ENCODE results near the gene TMCC1. TPM values are rescaled to one million over a fixed set of nuclear protein-coding genes. Genes with fewer than 3 reads are reported as not detected.

Gene TMCC1
- total RNA-seq, 4 donors from 2014 or later: 24.3 to 41.7 (median 31.1) TPM

DNA sequence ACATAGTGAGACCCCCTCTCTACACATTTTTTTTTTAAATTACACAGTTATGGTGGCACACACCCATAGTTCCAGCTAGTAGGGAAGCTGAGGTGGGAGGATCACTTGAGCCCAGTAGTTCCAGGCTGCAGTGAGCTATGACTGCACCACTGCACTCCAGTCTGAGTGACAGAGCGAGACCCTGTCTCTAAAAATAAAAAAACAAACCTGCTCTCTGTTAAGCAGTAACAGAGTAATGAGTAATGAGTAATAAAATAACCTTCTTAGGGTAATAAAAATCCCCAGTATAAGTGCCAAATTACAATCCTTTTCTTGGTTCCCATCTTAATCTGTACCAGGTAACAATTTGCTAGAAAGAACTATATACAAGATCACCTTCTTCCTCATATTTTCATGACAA is 221.1 kb downstream of the TMCC1 start:
- intact Hi-C loops (cut with DNase I): no loop called here
- Histone ChIP-seq H3K9me3 (no peaks in the 10 kb centered on the region), H3K36me3 (no peaks in the 10 kb centered on the region), H3K27me3 (no peaks in the 10 kb centered on the region), H3K4me1 (no peaks in the 10 kb centered on the region), H3K27ac (no peak overlapping the region), H3K4me3 (replicated peaks in 1 of 3) (no peak overlapping the region)
- no peak for DNase-seq
- 100% methylated on average over 1 of the region's 1 CpG for WGBS, 2 donors
- TF ChIP-seq, protein P1, sequence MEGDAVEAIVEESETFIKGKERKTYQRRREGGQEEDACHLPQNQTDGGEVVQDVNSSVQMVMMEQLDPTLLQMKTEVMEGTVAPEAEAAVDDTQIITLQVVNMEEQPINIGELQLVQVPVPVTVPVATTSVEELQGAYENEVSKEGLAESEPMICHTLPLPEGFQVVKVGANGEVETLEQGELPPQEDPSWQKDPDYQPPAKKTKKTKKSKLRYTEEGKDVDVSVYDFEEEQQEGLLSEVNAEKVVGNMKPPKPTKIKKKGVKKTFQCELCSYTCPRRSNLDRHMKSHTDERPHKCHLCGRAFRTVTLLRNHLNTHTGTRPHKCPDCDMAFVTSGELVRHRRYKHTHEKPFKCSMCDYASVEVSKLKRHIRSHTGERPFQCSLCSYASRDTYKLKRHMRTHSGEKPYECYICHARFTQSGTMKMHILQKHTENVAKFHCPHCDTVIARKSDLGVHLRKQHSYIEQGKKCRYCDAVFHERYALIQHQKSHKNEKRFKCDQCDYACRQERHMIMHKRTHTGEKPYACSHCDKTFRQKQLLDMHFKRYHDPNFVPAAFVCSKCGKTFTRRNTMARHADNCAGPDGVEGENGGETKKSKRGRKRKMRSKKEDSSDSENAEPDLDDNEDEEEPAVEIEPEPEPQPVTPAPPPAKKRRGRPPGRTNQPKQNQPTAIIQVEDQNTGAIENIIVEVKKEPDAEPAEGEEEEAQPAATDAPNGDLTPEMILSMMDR (IDR thresholded peaks at IDR 0.05): no peak
- TF ChIP-seq POLR2A (IDR thresholded peaks at IDR 0.05): no peak

DNA sequence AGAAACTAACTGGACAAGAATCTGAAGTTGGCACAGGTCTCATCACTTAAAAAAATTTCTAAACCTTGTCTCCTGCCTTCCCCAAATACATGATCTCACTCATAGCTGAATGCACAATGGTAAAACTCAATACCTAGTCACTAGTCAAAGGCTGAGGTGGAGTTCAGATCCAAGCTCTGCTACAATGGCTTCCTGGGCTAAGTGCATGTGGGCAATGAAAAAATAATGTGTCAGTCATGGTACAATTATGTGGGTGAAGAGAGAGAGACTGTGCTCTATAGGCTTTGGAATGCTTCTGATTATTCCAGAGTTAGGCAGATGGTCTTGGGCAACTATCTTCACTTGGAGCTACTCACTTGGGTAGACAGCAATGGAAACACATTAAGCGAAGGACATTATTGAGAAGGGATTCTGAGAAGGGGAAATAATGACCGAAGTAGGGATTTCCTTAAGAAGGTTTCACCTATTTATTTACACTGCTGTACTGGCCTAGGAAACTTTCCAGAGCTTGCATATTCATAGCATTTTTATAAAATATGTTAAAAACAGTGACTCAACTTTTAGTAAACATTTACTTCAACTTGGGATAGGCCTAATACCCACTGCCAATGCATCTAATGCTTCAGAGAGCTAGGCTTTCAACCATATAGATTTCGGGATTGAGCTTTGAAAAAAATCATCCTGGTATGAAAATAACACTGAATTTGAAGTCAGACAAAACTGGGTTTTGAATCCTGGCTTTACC is 228.3 kb downstream of the TMCC1 start:
- Histone ChIP-seq H3K36me3 (no peaks in the 10 kb centered on the region), H3K27ac (no peak overlapping the region), H3K4me1 (peaks cover 14 to 31% of the 10 kb centered on the region in 2 donors), H3K9me3 (no peaks in the 10 kb centered on the region), H3K4me3 (replicated peaks in 1 of 3) (no peak overlapping the region), H3K27me3 (no peaks in the 10 kb centered on the region)
- TF ChIP-seq POLR2A (IDR thresholded peaks at IDR 0.05): no peak
- TF ChIP-seq, protein P1 (IDR thresholded peaks at IDR 0.05): no peak
- DNase-seq: no peak
- 92 to 94% methylated on average over 3 of the region's 3 CpGs for WGBS, 2 donors
- intact Hi-C loops (cut with DNase I): no loop called here

DNA sequence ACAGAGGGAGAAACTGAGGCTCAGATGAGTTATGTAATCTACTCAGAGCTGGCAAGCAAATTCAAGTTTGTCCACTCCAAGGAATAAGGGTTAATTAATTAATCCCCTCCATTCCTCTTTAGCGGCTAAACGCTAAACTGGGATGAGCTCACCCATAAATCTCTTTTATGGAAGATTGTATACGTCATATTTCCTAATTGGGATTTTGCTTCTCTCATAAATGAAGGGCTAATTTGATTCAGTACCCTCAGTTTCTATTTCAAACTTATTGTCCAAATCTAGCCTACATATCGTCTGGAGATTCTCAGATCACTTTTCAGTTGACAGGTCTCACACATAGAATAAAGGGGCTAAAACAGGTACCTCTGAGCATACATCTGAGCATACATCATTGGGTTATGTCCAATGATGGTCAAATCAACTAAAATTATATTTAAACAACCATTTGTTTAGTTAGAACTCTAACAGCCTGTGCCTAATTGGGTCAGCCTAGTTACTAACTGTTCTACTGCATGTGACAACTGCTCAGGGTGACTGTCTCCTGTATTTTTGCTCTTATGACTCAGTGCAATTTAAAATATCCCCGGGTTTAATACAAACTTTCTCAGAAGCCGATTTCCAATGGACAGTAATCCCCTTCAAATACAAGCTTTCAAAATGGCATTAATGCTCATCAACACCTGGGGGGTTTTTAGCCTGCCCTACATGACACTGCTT is 229.4 kb downstream of the TMCC1 start:
- Histone ChIP-seq H3K27ac (no peak overlapping the region), H3K4me1 (peaks cover 14 to 31% of the 10 kb centered on the region in 2 donors), H3K9me3 (no peaks in the 10 kb centered on the region), H3K4me3 (replicated peaks in 1 of 3) (no peak overlapping the region), H3K27me3 (no peaks in the 10 kb centered on the region), H3K36me3 (no peaks in the 10 kb centered on the region)
- DNase-seq: no peak
- TF ChIP-seq, protein P1 (IDR thresholded peaks at IDR 0.05): no peak
- TF ChIP-seq POLR2A (IDR thresholded peaks at IDR 0.05): no peak
- 83 to 88% methylated on average over 6 of the region's 6 CpGs for WGBS, 2 donors
- intact Hi-C loops (cut with DNase I): no loop called here

DNA sequence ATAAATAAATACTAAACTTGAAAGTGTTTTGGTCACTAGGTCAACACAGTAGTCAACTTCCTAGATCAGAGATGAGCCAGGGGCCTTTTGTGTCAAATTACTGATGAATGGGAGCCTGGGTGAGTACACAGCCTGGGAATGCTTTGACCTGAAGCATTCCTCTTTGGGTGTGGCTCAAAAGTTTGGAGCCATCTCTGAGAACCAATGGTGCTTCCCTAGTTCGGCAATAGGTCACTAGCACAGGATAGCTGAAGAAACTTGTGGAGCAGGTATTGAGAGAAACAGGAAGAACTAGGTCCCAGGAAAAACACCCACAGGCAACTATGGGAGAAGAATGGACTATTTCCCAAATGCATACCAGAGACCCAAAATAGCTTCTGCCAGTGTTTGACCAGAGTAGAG is 230.5 kb downstream of the TMCC1 start:
- H3K4me3 ChIP-seq (replicated peaks in 1 of 3): no peak overlapping the region
- TF ChIP-seq, protein P1 (IDR thresholded peaks at IDR 0.05): no peak
- TF ChIP-seq POLR2A (IDR thresholded peaks at IDR 0.05): no peak
- H3K36me3 ChIP-seq: no peaks in the 10 kb centered on the region
- H3K27me3 ChIP-seq: no peaks in the 10 kb centered on the region
- H3K9me3 ChIP-seq: no peaks in the 10 kb centered on the region
- WGBS, 2 donors: 64 to 71% methylated on average over 1 of the region's 1 CpG
- H3K27ac ChIP-seq: no peak overlapping the region
- no peak for DNase-seq
- intact Hi-C loops (cut with DNase I): no loop called here
- H3K4me1 ChIP-seq: peaks cover 14 to 39% of the 10 kb centered on the region in 2 donors

DNA sequence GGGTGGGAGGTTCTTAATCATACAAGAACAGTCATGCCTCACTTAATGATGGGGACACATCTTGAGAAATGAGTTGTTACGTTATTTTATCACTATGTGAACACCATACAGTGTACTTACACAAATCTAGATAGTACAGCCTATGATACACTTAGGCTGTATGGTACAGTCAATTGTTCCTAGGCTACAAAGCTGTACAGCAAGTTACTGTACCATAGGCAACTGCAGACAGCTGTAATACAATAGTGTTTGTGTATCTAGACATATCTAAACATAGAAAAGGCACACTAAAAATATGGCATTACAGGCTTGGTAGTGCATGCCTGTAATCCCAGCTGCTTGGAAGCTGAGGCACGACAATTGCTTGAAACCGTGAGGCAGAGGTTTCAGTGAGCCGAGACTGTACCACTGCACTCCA is 231.3 kb downstream of the TMCC1 start:
- 97% methylated on average over 4 of the region's 4 CpGs for WGBS, 2 donors
- H3K9me3 ChIP-seq: no peaks in the 10 kb centered on the region
- no peak overlapping the region for H3K4me3 ChIP-seq (replicated peaks in 1 of 3)
- peaks cover 18 to 44% of the 10 kb centered on the region in 2 donors for H3K4me1 ChIP-seq
- no peaks in the 10 kb centered on the region for H3K27me3 ChIP-seq
- DNase-seq: no peak
- intact Hi-C loops (cut with DNase I): no loop called here
- TF ChIP-seq POLR2A (IDR thresholded peaks at IDR 0.05): no peak
- TF ChIP-seq, protein P1 (IDR thresholded peaks at IDR 0.05): no peak
- H3K36me3 ChIP-seq: no peaks in the 10 kb centered on the region
- H3K27ac ChIP-seq: no peak overlapping the region

All from thyroid gland (tissue), 4 donors.